K562 (cell line): ENCODE data around the gene NDUFS6. TPM values are rescaled to one million over a fixed set of nuclear protein-coding genes. Genes with fewer than 3 reads are reported as not detected.

Experiments used
- CGGBP1 ChIP-seq: fragments of 250-450 bp; sonication (Bioruptor Pico); IDR thresholded peaks from 2 replicates; pipeline ENCODE4 v1.9.0; 2021; ENCODE audit warnings: mild to moderate bottlenecking
- CREB3L1 ChIP-seq: fragments of 450-650 bp; IDR thresholded peaks from 2 replicates; pipeline ENCODE4 v1.6.1; 2014; ENCODE audit warnings: low read depth, mild to moderate bottlenecking, moderate library complexity, borderline replicate concordance
- CSDE1 ChIP-seq, 2 experiments: fragments of 450-650 bp; IDR thresholded peaks; 2 replicates each; pipeline ENCODE4 v1.6.1; 2016; ENCODE audit warnings: mild to moderate bottlenecking in 1 of 2
- DPF2 ChIP-seq: fragments of 450-650 bp; IDR thresholded peaks from 2 replicates; pipeline ENCODE4 v1.6.1; 2016
- FIP1L1 ChIP-seq: fragments of 200-400 bp; formaldehyde crosslinking; IDR thresholded peaks from 2 replicates; pipeline ENCODE4 v1.6.1; 2018; ENCODE audit warnings: mild to moderate bottlenecking, low read depth, low read length; ENCODE audit not compliant: poor library complexity, severe bottlenecking
- HNRNPH1 ChIP-seq: fragments of 200-400 bp; formaldehyde crosslinking; optimal IDR thresholded peaks from 2 replicates; pipeline ENCODE3; 2017; ENCODE audit warnings: low read depth, mild to moderate bottlenecking, low read length, moderate library complexity
- HNRNPL ChIP-seq: fragments of 200-400 bp; formaldehyde crosslinking; IDR thresholded peaks from 2 replicates; pipeline ENCODE4 v1.6.1; 2017; ENCODE audit warnings: low read depth, mild to moderate bottlenecking, low read length
- IRF9 ChIP-seq: fragments of 450-650 bp; IDR thresholded peaks from 2 replicates; pipeline ENCODE4 v1.6.1; 2016; ENCODE audit warnings: missing biosample characterization, missing genetic modification characterization
- PTTG1 ChIP-seq: fragments of 450-650 bp; IDR thresholded peaks from 2 replicates; pipeline ENCODE4 v1.6.1; 2016; ENCODE audit warnings: low read depth, mild to moderate bottlenecking, missing genetic modification characterization, missing compliant biosample characterization
- ZBTB2 ChIP-seq: fragments of 450-650 bp; IDR thresholded peaks from 2 replicates; pipeline ENCODE4 v1.6.1; 2016; ENCODE audit warnings: antibody characterized with exemption
- ZC3H11A ChIP-seq: IDR thresholded peaks from 2 replicates; pipeline ENCODE4 v1.6.1; 2012; ENCODE audit warnings: low read depth, low read length, improper control_type of control experiment
- ZFP1 ChIP-seq: fragments of 450-650 bp; formaldehyde crosslinking; IDR thresholded peaks from 2 replicates; pipeline ENCODE4 v1.4.0; 2020; ENCODE audit warnings: mild to moderate bottlenecking, mixed read lengths
- ZFP30 ChIP-seq: fragments of 250-450 bp; sonication (Bioruptor Pico); IDR thresholded peaks from 2 replicates; pipeline ENCODE4 v1.8.0; 2022; ENCODE audit warnings: moderate library complexity, mild to moderate bottlenecking, inconsistent platforms, borderline replicate concordance
- ZNF12 ChIP-seq: sonication (generic); formaldehyde crosslinking; IDR thresholded peaks from 2 replicates; pipeline ENCODE4 v1.4.0; 2020; ENCODE audit warnings: mild to moderate bottlenecking, missing genetic modification reagents
- ZNF75A ChIP-seq: fragments of 450-650 bp; formaldehyde crosslinking; IDR thresholded peaks from 2 replicates; pipeline ENCODE4 v1.4.0; 2020; ENCODE audit warnings: mild to moderate bottlenecking
- polyA plus RNA-seq, 8 experiments: library from polyadenylated mRNA; depleted of rRNA in 4 of 8; stranded (reverse) in 5 of 8; unstranded in 3 of 8; fragments of >200 nt; fragmentation: Nextera tagmentation in 2 of 8; fragmentation: Illumina TruSeq in 1 of 8; extraction: Ambion mirVana in 2 of 8; extraction: Trizol in 1 of 8; gene quantifications; 2 replicates each; pipeline versions ENCODE4 v1.2.1 to v1.2.3, GENCODE V29; 2011 to 2014; ENCODE audit warnings: inconsistent platforms in 1 of 8, missing spikeins in 1 of 8
- total RNA-seq, 7 experiments: library from RNA; depleted of rRNA in 6 of 7; stranded (reverse); fragments of >200 nt in 6 of 7; fragmentation: Illumina TruSeq in 2 of 7; extraction: Trizol in 2 of 7; gene quantifications; 2 replicates each; pipeline versions ENCODE4 v1.2.1 to v1.2.3, GENCODE V29; 2011 to 2021; ENCODE audit warnings: low replicate concordance in 1 of 7
- TF ChIP-seq, protein P1 (sequence below): fragments of 250-450 bp; sonication (Bioruptor Pico); IDR thresholded peaks from 2 replicates; pipeline ENCODE4 v1.5.0; 2021; ENCODE audit warnings: mild to moderate bottlenecking, moderate library complexity
- TF ChIP-seq, protein P2 (sequence below): sonication (generic); formaldehyde crosslinking; IDR thresholded peaks from 2 replicates; pipeline ENCODE4 v1.8.1; 2023; ENCODE audit warnings: mild to moderate bottlenecking, missing genetic modification reagents

NDUFS6 gene
- total and polyA plus RNA-seq, 9 of the 15 experiments (the other 6 are each of a cell fraction or from before 2014, with no cell fraction given) = 36.1 to 291 (median 77.0) TPM

GRCh38 chr5:1799602-1800471 lies 1.4 kb upstream of the NDUFS6 start, which contains the start of gene MRPL36 (continued):
- peak; percentile 64; the same call in 1 of the 2 replicates for TF ChIP-seq CGGBP1 (CRISPR knock-in tag)
- TF ChIP-seq HNRNPH1 = no peak
- no peak for TF ChIP-seq FIP1L1
- TF ChIP-seq ZBTB2 = peak; percentile 96
- TF ChIP-seq, protein P1, sequence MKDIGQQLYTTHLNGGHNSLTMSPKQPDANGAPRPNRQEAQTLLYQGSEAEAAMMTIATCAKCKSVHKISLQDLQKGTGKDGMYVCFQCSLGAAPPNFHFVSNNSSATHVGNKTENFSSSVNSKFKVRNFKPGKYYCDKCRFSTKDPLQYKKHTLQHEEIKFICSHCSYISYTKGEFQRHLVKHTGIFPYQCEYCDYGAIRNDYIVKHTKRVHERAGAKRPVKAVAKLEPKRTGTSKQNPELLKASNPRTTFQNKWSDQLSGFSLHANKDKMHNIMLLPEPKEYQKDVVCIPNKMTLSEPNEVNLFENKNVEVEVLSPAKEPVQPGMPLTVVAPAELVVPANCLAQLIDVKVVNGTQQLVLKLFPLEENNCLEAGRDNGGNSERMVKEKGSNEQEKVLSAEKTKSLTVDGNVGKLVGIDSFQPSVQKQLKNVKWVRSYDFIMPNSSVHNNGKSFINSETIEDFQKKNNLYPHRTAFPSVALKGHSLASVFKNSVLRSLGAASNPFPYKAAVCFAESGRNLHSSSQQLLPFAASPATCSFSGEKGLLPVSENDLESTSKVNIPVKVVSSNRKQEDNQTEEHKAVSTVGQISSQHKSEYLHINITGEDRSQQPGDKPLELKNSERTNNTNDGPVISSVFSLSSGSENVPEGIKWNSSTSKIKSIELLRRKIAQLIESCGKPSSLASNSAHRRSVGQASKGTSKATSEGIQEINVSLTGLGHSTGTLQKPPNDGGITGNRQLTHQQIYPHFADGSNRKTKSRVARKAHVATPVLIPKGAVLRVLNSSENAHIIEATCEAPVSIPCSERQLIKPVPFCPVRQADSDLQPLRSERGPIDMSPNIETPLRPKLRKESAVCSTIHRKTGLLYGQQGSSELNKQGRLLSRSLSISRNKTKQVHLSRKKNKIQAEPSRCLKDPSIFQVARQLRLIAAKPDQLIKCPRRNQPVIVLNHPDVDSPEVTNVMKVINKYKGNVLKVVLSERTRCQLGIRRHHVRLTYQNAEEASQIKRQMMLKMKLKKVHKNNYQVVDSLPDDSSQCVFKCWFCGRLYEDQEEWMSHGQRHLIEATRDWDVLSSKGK (CRISPR knock-in tag) = no peak
- TF ChIP-seq ZFP1 (CRISPR knock-in tag) = no peak
- no peak for TF ChIP-seq IRF9 (tag)
- no peak for TF ChIP-seq ZFP30 (CRISPR knock-in tag)
- 0 out of 2 replicates have a peak, but pooled peaks have one; percentile 51 for TF ChIP-seq HNRNPL
- no peak for TF ChIP-seq PTTG1 (tag)
- TF ChIP-seq ZNF75A (CRISPR knock-in tag) = no peak
- TF ChIP-seq, protein P2, sequence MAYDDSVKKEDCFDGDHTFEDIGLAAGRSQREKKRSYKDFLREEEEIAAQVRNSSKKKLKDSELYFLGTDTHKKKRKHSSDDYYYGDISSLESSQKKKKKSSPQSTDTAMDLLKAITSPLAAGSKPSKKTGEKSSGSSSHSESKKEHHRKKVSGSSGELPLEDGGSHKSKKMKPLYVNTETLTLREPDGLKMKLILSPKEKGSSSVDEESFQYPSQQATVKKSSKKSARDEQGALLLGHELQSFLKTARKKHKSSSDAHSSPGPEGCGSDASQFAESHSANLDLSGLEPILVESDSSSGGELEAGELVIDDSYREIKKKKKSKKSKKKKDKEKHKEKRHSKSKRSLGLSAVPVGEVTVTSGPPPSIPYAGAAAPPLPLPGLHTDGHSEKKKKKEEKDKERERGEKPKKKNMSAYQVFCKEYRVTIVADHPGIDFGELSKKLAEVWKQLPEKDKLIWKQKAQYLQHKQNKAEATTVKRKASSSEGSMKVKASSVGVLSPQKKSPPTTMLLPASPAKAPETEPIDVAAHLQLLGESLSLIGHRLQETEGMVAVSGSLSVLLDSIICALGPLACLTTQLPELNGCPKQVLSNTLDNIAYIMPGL (CRISPR knock-in tag) = peak; percentile 46; the same call in 1 of the 2 replicates
- TF ChIP-seq DPF2 = peak; percentile 38; the same call in 1 of the 2 replicates
- TF ChIP-seq CSDE1 (IDR thresholded peaks at IDR 0.05) = no peak
- no peak; the same call in 1 of the 2 replicates for TF ChIP-seq ZNF12
- peak; percentile 89 for TF ChIP-seq CREB3L1
- no peak for TF ChIP-seq ZC3H11A
